ENCODE measurements around the gene F10.
"Not testable (repeated sequence)": the region's sequence is repeated elsewhere in the genome, so short reads cannot be mapped to it uniquely, and the experiment has no call there.

DNA sequence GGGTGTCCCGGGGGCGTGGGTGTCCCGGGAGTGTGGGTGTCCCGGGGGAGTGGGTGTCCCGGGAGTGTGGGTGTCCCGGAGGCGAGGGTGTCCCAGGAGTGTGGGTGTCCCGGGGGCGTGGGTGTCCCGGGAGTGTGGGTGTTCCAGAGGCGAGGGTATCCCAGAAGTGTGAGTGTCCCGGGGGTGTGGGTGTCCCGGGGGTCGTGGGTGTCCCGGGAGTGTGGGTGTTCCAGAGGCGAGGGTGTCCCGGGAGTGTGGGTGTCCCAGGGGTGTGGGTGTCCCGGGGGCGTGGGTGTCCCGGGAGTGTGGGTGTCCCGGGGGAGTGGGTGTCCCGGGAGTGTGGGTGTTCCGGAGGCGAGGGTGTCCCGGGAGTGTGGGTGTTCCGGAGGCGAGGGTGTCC, 14.1 kb upstream of the F10 start:
- not testable (repeated sequence) for TF ChIP-seq POLR2A (IDR thresholded peaks at IDR 0.05)
- TF ChIP-seq, protein P1, sequence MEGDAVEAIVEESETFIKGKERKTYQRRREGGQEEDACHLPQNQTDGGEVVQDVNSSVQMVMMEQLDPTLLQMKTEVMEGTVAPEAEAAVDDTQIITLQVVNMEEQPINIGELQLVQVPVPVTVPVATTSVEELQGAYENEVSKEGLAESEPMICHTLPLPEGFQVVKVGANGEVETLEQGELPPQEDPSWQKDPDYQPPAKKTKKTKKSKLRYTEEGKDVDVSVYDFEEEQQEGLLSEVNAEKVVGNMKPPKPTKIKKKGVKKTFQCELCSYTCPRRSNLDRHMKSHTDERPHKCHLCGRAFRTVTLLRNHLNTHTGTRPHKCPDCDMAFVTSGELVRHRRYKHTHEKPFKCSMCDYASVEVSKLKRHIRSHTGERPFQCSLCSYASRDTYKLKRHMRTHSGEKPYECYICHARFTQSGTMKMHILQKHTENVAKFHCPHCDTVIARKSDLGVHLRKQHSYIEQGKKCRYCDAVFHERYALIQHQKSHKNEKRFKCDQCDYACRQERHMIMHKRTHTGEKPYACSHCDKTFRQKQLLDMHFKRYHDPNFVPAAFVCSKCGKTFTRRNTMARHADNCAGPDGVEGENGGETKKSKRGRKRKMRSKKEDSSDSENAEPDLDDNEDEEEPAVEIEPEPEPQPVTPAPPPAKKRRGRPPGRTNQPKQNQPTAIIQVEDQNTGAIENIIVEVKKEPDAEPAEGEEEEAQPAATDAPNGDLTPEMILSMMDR (IDR thresholded peaks at IDR 0.05), result not testable (repeated sequence)
